Vagina (tissue), 2 donors: ENCODE data around the gene SEMA4A.

Experiments used
- CTCF ChIP-seq, 3 experiments: fragments of 450-650 bp in 2 of 3; fragments of 200-600 bp in 1 of 3; sonication (generic) in 1 of 3; IDR thresholded peaks; one replicate each; pipeline ENCODE4 v1.5.1; 2017 to 2019; ENCODE audit warnings: antibody characterized with exemption in 3 of 3, mild to moderate bottlenecking in 2 of 3, moderate library complexity in 2 of 3
- POLR2A ChIP-seq, 2 donors: fragments of 450-650 bp; IDR thresholded peaks; one replicate each; pipeline ENCODE4 v1.6.1; 2017; ENCODE audit warnings: antibody characterized with exemption in 2 of 2, mild to moderate bottlenecking in 2 of 2, moderate library complexity in 2 of 2
- POLR2AphosphoS5 ChIP-seq, 2 donors: sonication (generic); formaldehyde crosslinking; IDR thresholded peaks; one replicate each; pipeline ENCODE4 v1.9.0; 2017; ENCODE audit warnings: antibody characterized with exemption in 2 of 2, mild to moderate bottlenecking in 2 of 2, low read depth in 1 of 2; ENCODE audit not compliant: insufficient read depth in 1 of 2

- TF ChIP-seq POLR2A (IDR thresholded peaks at IDR 0.05) (no peak), CTCF (IDR thresholded peaks at IDR 0.05) (no peak), POLR2AphosphoS5 (IDR thresholded peaks at IDR 0.05; ENCODE audit: insufficient read depth in 1 of 2, low read depth in 1 of 2) (no peak)
Measured at GRCh38 chr1:156226116-156226538, 72.7 kb downstream of the SEMA4A start.
